GM21447 (cell line): ENCODE data around the gene ZBED3.
A peak's percentile ranks its signal among the peaks of the same experiment; 100 is the strongest.

Experiments used
- ATAC-seq: cut with Tn5 transposase; IDR thresholded peaks from one replicate; pipeline ENCODE4 v1.9.1; 2021; ENCODE audit not compliant: unreplicated experiment

ZBED3 gene

GRCh38 chr5:77077829-77078176 is 9.3 kb downstream of the ZBED3 start:
- no peak for ATAC-seq

- peak; percentile 77 for ATAC-seq
Measured at GRCh38 chr5:77076961-77077828, 9.9 kb downstream of the ZBED3 start.

- no peak for ATAC-seq
Measured at GRCh38 chr5:77074745-77075144, 12.3 kb downstream of the ZBED3 start.

- no peak for ATAC-seq
Measured at GRCh38 chr5:77073667-77074066, 13.4 kb downstream of the ZBED3 start.

- ATAC-seq: peak; percentile 85
Measured at GRCh38 chr5:77066823-77067442, 20.2 kb downstream of the ZBED3 start.

- peak; percentile 55 for ATAC-seq
Measured at GRCh38 chr5:77066184-77066583, 20.9 kb downstream of the ZBED3 start.

GRCh38 chr5:77065256-77065655 is 21.8 kb downstream of the ZBED3 start:
- no peak for ATAC-seq

GRCh38 chr5:77064040-77064439 is 23.0 kb downstream of the ZBED3 start:
- no peak for ATAC-seq

- ATAC-seq: no peak
Measured at GRCh38 chr5:77046416-77047073, 40.5 kb downstream of the ZBED3 start.

GRCh38 chr5:77035950-77036349 is 51.1 kb downstream of the ZBED3 start:
- ATAC-seq: no peak

- no peak for ATAC-seq
Measured at GRCh38 chr5:77033338-77033737, 53.7 kb downstream of the ZBED3 start.

GRCh38 chr5:77032635-77033034 is 54.5 kb downstream of the ZBED3 start:
- no peak for ATAC-seq

- no peak for ATAC-seq
Measured at GRCh38 chr5:77031891-77032290, 55.2 kb downstream of the ZBED3 start.

- peak; percentile 99 for ATAC-seq
Measured at GRCh38 chr5:77030097-77031071, 56.7 kb downstream of the ZBED3 start, which contains the start of gene AGGF1. AGGF1 (plus strand) TSS chr5:77030404; CDS start chr5:77030767, 363 bp downstream.

- no peak for ATAC-seq
Measured at GRCh38 chr5:77029376-77029885, 57.7 kb downstream of the ZBED3 start.

- ATAC-seq: no peak
Measured at GRCh38 chr5:77028631-77029375, 58.3 kb downstream of the ZBED3 start.

GRCh38 chr5:77024490-77024889 is 62.6 kb downstream of the ZBED3 start:
- ATAC-seq: no peak

GRCh38 chr5:77022511-77023417 is 64.3 kb downstream of the ZBED3 start:
- ATAC-seq: no peak
